Measurements from ENCODE around the gene PDSS2.
"Not testable (repeated sequence)": the region's sequence is repeated elsewhere in the genome, so short reads cannot be mapped to it uniquely, and the experiment has no call there.

Gene PDSS2

DNA sequence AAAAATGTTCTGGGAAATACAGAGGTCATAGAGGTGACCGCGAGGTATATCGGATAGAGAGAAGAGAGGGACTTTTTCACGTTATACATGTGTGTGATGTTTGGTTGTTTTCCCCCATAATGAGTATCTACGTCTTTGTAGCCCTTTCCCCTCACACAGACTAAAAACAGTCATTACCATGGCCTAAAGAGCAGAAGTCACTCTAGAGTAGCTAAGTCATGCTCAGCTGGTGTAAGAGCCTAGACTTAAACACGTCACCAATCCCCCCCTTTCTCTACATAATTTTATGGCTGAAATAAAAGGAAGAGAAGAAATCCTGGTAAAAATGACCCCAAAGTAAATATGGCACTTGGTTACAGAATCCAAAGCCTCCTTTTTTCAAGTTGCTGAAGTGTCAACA lies 338.1 kb downstream of the PDSS2 start:
- no peak for TF ChIP-seq EZH2phosphoT487 (conservative IDR thresholded peaks at IDR 0.05; ENCODE audit: low read length)
- TF ChIP-seq, protein P1, sequence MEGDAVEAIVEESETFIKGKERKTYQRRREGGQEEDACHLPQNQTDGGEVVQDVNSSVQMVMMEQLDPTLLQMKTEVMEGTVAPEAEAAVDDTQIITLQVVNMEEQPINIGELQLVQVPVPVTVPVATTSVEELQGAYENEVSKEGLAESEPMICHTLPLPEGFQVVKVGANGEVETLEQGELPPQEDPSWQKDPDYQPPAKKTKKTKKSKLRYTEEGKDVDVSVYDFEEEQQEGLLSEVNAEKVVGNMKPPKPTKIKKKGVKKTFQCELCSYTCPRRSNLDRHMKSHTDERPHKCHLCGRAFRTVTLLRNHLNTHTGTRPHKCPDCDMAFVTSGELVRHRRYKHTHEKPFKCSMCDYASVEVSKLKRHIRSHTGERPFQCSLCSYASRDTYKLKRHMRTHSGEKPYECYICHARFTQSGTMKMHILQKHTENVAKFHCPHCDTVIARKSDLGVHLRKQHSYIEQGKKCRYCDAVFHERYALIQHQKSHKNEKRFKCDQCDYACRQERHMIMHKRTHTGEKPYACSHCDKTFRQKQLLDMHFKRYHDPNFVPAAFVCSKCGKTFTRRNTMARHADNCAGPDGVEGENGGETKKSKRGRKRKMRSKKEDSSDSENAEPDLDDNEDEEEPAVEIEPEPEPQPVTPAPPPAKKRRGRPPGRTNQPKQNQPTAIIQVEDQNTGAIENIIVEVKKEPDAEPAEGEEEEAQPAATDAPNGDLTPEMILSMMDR (IDR thresholded peaks at IDR 0.05; ENCODE audit: insufficient read depth, low read length, poor library complexity, severe bottlenecking) = no peak
- Histone ChIP-seq H3K27ac (ENCODE audit: low read depth, low read length) (no peak overlapping the region), H3K4me2 (ENCODE audit: low read depth, low read length, poor library complexity, severe bottlenecking) (no peak overlapping the region), H3K9ac (ENCODE audit: low read length) (no peak overlapping the region), H3K79me2 (ENCODE audit: insufficient read depth, low read length) (no peaks in the 10 kb centered on the region), H2AFZ (ENCODE audit: low read depth, low read length, severe bottlenecking) (no peak overlapping the region), H3K27me3 (ENCODE audit: low read length) (no peaks in the 10 kb centered on the region), H3K9me3 (ENCODE audit: insufficient read depth, low read length) (no peaks in the 10 kb centered on the region), H3F3A (ENCODE audit: insufficient read depth) (peaks cover 19% of the 10 kb centered on the region), H4K20me1 (ENCODE audit: low read depth, low read length) (no peaks in the 10 kb centered on the region), H3K4me3 (ENCODE audit: insufficient read depth, low read length, poor library complexity, severe bottlenecking) (no peak overlapping the region), H3K9me2 (replicated peaks; ENCODE audit: insufficient read depth, low read length) (no peaks in the 10 kb centered on the region), H3K36me3 (ENCODE audit: low read length) (no peaks in the 10 kb centered on the region)

DNA sequence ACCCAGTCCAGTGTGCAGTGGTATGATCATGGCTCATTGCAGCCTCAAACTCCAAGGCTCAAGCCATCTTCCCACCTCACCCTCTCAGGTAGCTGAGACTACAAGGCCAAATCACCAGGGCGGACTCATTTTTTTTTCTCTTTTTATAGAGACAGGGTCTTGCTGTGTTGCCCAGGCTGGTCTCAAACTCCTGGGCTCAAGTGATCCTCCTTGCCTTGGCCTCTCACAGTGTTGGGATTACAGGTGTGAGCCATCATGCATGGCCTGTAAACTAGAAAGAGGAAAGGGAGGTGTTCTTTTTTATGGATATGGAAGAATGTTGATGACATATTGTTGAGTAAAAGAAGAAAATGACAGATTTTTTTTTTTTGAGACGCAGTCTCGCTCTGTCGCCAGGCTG lies 339.0 kb downstream of the PDSS2 start:
- Histone ChIP-seq H3K4me3 (ENCODE audit: insufficient read depth, low read length, poor library complexity, severe bottlenecking) (no peak overlapping the region), H3K27ac (ENCODE audit: low read depth, low read length) (no peak overlapping the region), H3K79me2 (ENCODE audit: insufficient read depth, low read length) (no peaks in the 10 kb centered on the region), H3K9ac (ENCODE audit: low read length) (no peak overlapping the region), H3K4me2 (ENCODE audit: low read depth, low read length, poor library complexity, severe bottlenecking) (no peak overlapping the region), H2AFZ (ENCODE audit: low read depth, low read length, severe bottlenecking) (no peak overlapping the region), H3K27me3 (ENCODE audit: low read length) (no peaks in the 10 kb centered on the region), H3F3A (ENCODE audit: insufficient read depth) (peaks cover 28% of the 10 kb centered on the region), H3K9me2 (replicated peaks; ENCODE audit: insufficient read depth, low read length) (no peaks in the 10 kb centered on the region), H4K20me1 (ENCODE audit: low read depth, low read length) (no peaks in the 10 kb centered on the region), H3K36me3 (ENCODE audit: low read length) (no peaks in the 10 kb centered on the region), H3K9me3 (ENCODE audit: insufficient read depth, low read length) (no peaks in the 10 kb centered on the region)
- TF ChIP-seq, protein P1 (IDR thresholded peaks at IDR 0.05; ENCODE audit: insufficient read depth, low read length, poor library complexity, severe bottlenecking) = no peak
- TF ChIP-seq EZH2phosphoT487 (conservative IDR thresholded peaks at IDR 0.05; ENCODE audit: low read length) = no peak

DNA sequence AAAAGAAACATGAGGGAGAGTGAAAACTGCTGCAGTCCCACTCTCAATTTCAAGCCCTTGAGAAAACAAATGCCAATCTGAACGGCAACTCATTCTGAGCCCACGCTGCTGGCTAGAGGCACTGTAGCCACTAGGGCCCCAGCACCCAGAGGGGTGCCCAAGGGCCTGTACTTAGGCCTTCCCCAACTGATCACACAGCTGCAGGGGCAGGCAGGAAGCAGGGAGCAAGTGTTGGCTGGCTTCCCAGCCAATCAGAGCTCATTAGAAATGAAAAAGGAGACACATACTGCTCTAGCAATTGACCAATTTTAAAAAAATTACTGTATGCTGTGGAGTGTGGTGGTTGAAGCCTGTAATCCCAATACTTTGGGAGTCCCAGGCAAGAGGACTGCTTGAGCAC lies 340.4 kb downstream of the PDSS2 start:
- H3F3A ChIP-seq (ENCODE audit: insufficient read depth) = peaks cover 28% of the 10 kb centered on the region
- no peaks in the 10 kb centered on the region for H3K27me3 ChIP-seq (ENCODE audit: low read length)
- no peaks in the 10 kb centered on the region for H3K9me3 ChIP-seq (ENCODE audit: insufficient read depth, low read length)
- H3K36me3 ChIP-seq (ENCODE audit: low read length) = no peaks in the 10 kb centered on the region
- H3K4me2 ChIP-seq (ENCODE audit: low read depth, low read length, poor library complexity, severe bottlenecking) = no peak overlapping the region
- H3K4me3 ChIP-seq (ENCODE audit: insufficient read depth, low read length, poor library complexity, severe bottlenecking) = no peak overlapping the region
- H2AFZ ChIP-seq (ENCODE audit: low read depth, low read length, severe bottlenecking) = no peak overlapping the region
- TF ChIP-seq, protein P1 (IDR thresholded peaks at IDR 0.05; ENCODE audit: insufficient read depth, low read length, poor library complexity, severe bottlenecking) = no peak
- TF ChIP-seq EZH2phosphoT487 (conservative IDR thresholded peaks at IDR 0.05; ENCODE audit: low read length) = no peak
- H3K79me2 ChIP-seq (ENCODE audit: insufficient read depth, low read length) = peaks cover under 1% of the 10 kb centered on the region; the same call in 1 of the 2 replicates
- no peaks in the 10 kb centered on the region for H4K20me1 ChIP-seq (ENCODE audit: low read depth, low read length)
- H3K9ac ChIP-seq (ENCODE audit: low read length) = no peak overlapping the region
- H3K9me2 ChIP-seq (replicated peaks; ENCODE audit: insufficient read depth, low read length) = no peaks in the 10 kb centered on the region
- no peak overlapping the region for H3K27ac ChIP-seq (ENCODE audit: low read depth, low read length)

DNA sequence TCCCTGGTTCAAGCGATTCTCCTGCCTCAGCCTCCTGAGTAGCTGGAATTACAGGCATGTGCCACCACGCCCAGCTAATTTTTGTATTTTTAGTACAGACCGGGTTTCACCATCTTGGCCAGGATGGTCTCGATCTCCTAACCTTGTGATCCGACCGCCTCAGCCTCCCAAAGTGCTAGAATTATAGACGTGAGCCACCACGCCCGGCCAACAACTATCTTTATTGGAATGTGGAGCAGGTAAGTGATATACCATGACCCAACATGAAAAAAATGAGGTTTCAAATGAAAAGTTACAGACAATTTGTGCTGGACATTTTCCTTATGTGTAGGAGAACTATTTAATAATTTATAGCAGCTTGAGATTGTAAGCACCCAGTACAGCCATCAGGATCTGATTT lies 340.8 kb downstream of the PDSS2 start:
- H2AFZ ChIP-seq (ENCODE audit: low read depth, low read length, severe bottlenecking); H3K79me2 ChIP-seq (ENCODE audit: insufficient read depth, low read length); H3K27ac ChIP-seq (ENCODE audit: low read depth, low read length); H3K9me3 ChIP-seq (ENCODE audit: insufficient read depth, low read length); H3K4me2 ChIP-seq (ENCODE audit: low read depth, low read length, poor library complexity, severe bottlenecking); H3K9me2 ChIP-seq (replicated peaks; ENCODE audit: insufficient read depth, low read length); H4K20me1 ChIP-seq (ENCODE audit: low read depth, low read length); H3K4me3 ChIP-seq (ENCODE audit: insufficient read depth, low read length, poor library complexity, severe bottlenecking); H3K27me3 ChIP-seq (ENCODE audit: low read length); H3K9ac ChIP-seq (ENCODE audit: low read length); H3K36me3 ChIP-seq (ENCODE audit: low read length): not testable (repeated sequence)
- peaks cover 28% of the 10 kb centered on the region for H3F3A ChIP-seq (ENCODE audit: insufficient read depth)

Measured in SU-DHL-6 (cell line).